Gastroesophageal sphincter (tissue), 3 donors: ENCODE measurements around the gene CARS2.

ENCODE experiments used
- POLR2A ChIP-seq, 2 donors: fragments of 450-650 bp; IDR thresholded peaks; one replicate each; pipeline ENCODE4 v1.6.1; 2017; ENCODE audit warnings: antibody characterized with exemption in 2 of 2, mild to moderate bottlenecking in 2 of 2, moderate library complexity in 1 of 2
- POLR2AphosphoS5 ChIP-seq: sonication (generic); formaldehyde crosslinking; IDR thresholded peaks from one replicate; pipeline ENCODE4 v1.6.1; 2017; ENCODE audit warnings: antibody characterized with exemption
- TF ChIP-seq, protein P1 (sequence below), 4 experiments: fragments of 200-600 bp in 2 of 4; fragments of 450-650 bp in 2 of 4; sonication (generic) in 1 of 4; IDR thresholded peaks; one replicate each; pipeline ENCODE4 v1.5.1; 2017 to 2019; ENCODE audit warnings: antibody characterized with exemption in 4 of 4, mild to moderate bottlenecking in 2 of 4, moderate library complexity in 2 of 4

- no peak for TF ChIP-seq POLR2AphosphoS5
- TF ChIP-seq, protein P1, sequence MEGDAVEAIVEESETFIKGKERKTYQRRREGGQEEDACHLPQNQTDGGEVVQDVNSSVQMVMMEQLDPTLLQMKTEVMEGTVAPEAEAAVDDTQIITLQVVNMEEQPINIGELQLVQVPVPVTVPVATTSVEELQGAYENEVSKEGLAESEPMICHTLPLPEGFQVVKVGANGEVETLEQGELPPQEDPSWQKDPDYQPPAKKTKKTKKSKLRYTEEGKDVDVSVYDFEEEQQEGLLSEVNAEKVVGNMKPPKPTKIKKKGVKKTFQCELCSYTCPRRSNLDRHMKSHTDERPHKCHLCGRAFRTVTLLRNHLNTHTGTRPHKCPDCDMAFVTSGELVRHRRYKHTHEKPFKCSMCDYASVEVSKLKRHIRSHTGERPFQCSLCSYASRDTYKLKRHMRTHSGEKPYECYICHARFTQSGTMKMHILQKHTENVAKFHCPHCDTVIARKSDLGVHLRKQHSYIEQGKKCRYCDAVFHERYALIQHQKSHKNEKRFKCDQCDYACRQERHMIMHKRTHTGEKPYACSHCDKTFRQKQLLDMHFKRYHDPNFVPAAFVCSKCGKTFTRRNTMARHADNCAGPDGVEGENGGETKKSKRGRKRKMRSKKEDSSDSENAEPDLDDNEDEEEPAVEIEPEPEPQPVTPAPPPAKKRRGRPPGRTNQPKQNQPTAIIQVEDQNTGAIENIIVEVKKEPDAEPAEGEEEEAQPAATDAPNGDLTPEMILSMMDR (IDR thresholded peaks at IDR 0.05), result no peak
- TF ChIP-seq POLR2A (IDR thresholded peaks at IDR 0.05), result no peak
These were observed 75.3 kb downstream of the CARS2 start for GRCh38 chr13:110630566-110631119.
